ENCODE results near the gene MUC5B.
A peak's percentile ranks its signal among the peaks of the same experiment; 100 is the strongest.
"Not testable (repeated sequence)": the region's sequence is repeated elsewhere in the genome, so short reads cannot be mapped to it uniquely, and the experiment has no call there.

The MUC5B gene, protein sequence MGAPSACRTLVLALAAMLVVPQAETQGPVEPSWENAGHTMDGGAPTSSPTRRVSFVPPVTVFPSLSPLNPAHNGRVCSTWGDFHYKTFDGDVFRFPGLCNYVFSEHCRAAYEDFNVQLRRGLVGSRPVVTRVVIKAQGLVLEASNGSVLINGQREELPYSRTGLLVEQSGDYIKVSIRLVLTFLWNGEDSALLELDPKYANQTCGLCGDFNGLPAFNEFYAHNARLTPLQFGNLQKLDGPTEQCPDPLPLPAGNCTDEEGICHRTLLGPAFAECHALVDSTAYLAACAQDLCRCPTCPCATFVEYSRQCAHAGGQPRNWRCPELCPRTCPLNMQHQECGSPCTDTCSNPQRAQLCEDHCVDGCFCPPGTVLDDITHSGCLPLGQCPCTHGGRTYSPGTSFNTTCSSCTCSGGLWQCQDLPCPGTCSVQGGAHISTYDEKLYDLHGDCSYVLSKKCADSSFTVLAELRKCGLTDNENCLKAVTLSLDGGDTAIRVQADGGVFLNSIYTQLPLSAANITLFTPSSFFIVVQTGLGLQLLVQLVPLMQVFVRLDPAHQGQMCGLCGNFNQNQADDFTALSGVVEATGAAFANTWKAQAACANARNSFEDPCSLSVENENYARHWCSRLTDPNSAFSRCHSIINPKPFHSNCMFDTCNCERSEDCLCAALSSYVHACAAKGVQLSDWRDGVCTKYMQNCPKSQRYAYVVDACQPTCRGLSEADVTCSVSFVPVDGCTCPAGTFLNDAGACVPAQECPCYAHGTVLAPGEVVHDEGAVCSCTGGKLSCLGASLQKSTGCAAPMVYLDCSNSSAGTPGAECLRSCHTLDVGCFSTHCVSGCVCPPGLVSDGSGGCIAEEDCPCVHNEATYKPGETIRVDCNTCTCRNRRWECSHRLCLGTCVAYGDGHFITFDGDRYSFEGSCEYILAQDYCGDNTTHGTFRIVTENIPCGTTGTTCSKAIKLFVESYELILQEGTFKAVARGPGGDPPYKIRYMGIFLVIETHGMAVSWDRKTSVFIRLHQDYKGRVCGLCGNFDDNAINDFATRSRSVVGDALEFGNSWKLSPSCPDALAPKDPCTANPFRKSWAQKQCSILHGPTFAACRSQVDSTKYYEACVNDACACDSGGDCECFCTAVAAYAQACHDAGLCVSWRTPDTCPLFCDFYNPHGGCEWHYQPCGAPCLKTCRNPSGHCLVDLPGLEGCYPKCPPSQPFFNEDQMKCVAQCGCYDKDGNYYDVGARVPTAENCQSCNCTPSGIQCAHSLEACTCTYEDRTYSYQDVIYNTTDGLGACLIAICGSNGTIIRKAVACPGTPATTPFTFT (N-terminal part only)

DNA sequence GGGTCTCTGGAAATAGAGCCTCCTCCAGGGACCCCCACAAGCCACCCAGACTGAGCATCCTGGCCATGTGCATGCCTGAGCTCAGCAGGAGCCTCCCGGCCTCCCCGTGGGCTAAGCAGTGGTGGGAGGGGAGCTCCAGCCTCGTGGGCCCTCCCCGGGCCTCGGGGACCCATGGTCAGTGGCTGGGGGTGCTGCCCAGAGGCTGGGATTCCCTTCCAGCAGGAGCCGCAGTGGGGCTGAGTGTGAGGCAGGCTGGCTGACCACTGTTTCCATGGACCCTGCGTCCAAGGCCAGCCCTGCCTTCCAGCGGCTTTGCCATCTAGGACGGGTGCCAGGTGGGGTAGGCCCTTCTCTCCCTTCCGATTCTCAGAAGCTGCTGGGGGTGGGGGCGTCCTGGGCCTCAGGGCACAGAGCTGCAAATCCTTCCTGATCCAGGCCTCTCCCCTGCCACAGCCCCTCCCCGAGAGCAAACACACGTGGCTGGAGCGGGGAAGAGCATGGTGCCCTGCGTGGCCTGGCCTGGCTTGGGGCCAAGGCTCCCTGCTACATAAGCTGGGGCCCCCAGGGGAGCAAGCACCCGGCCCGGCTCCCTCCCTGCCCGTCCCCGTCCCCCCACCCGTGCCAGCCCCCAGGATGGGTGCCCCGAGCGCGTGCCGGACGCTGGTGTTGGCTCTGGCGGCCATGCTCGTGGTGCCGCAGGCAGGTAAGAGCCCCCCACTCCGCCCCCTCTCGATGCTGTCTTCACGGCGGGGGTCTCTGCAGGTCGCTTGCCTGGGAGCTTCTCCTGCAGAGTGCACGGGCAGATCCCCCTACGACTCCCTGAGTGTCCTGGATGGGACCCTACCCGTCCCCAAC lies at the start of gene MUC5B:
TSS of gene MUC5B (plus strand) at position 576 of the 855 bp plus-strand sequence. CDS start at position 634, 58 bp downstream.
- DNase-seq (ENCODE audit: low spot score) = peak; percentile 44

DNA sequence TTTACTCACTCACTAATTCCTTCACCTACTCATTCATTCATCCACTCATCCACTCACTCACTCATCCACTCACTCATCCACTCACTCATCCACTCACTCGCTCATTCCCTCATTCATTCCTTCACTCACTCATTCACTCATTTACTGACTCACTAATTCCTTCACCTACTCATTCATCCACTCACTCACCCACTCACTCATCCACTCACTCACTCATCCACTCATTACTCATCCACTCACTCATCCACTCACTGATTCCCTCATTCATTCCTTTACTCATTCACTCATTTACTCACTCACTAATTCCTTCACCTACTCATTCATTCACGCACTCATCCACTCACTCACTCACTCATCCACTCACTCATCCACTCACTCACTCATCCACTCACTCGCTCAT lies 49.5 kb upstream of the MUC5B start:
- not testable (repeated sequence) for DNase-seq (ENCODE audit: low spot score)

DNA sequence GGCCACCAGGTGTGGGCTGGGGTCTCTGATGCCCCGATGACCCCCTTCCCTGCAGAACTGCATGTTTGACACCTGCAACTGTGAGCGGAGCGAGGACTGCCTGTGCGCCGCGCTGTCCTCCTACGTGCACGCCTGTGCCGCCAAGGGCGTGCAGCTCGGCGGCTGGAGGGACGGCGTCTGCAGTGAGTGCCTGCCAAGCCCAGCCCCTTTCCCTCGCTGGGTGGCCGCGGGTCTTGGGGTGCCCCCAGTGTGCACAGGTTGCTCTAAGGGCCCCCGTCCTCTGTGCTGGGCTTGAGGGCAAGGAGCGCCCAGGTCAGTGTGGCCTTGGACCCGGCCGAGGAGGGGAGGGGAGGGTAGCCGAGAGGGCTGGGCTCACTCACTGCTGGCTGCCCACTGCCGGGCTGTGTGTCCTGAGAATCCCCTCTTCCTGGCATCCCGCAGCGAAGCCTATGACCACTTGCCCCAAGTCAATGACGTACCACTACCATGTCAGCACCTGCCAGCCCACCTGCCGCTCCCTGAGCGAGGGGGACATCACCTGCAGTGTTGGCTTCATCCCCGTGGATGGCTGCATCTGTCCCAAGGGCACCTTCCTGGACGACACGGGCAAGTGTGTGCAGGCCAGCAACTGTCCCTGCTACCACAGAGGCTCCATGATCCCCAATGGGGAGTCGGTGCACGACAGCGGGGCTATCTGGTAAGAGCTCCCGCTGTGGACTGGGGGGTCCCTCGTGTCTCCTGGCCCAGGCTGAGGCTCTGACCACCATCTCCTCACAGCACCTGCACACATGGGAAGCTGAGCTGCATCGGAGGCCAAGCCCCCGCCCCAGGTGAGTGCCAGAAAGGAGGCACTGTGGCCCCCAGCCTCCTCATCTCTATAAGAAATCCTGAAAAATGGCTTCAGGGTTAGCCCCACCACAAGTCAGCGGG lies 48.2 kb upstream of the MUC5B start:
- no peak for DNase-seq (ENCODE audit: low spot score)

DNA sequence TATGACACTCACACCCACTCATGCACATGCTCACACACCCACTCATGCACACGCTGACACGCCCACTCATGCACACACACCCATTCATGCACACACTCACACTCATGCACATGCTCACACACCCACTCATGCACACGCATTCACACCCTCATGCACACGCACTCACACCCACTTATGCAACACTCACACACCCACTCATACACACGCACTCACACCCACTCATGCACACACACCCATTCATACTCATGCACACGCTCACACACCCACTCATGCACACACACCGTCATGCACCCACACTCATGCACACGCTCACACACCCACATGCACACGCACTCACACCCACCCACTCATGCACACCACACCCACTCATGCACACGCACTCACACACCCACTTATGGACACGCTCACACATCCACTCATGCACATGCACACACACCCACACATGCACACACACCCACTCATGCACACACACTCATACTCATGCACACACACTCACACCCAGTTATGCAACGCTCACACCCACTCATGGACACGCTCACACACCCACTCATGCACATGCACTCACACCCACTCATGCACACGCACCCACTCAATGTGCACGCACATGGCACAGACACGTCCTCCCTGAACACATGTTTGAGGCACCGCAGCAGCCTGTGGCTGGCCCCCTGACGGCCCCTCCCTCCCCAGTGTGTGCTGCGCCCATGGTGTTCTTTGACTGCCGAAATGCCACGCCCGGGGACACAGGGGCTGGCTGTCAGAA lies 47.2 kb upstream of the MUC5B start:
- DNase-seq (ENCODE audit: low spot score) = no peak

DNA sequence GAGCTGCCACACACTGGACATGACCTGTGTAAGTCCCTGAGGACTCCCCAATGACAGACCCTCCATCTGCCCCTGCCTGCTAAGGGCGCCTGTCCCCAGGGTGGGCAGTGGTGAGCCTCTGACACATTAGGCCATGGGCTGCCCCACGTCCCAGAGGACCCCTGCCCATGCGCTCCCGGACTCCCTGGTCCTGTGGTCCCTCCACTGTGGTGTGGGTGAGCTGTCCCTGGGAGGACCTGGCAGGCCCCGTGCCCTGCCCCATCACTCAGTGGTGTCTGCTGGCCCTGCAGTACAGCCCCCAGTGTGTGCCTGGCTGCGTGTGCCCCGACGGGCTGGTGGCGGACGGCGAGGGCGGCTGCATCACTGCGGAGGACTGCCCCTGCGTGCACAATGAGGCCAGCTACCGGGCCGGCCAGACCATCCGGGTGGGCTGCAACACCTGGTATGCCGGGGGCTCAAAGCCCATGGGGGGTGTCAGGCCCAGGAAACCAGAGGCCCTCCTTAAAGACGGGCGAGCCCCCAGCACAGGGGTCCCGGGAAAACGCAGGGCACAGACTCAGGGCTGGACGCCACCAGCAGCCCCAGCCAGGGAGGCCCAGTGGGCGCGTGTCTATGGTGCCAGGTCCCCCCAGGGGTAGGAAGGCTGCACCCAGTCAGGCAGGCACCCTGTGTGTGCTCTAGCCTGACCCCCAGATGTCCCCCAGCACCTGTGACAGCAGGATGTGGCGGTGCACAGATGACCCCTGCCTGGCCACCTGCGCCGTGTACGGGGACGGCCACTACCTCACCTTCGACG lies 46.4 kb upstream of the MUC5B start:
- no peak for DNase-seq (ENCODE audit: low spot score)

DNA sequence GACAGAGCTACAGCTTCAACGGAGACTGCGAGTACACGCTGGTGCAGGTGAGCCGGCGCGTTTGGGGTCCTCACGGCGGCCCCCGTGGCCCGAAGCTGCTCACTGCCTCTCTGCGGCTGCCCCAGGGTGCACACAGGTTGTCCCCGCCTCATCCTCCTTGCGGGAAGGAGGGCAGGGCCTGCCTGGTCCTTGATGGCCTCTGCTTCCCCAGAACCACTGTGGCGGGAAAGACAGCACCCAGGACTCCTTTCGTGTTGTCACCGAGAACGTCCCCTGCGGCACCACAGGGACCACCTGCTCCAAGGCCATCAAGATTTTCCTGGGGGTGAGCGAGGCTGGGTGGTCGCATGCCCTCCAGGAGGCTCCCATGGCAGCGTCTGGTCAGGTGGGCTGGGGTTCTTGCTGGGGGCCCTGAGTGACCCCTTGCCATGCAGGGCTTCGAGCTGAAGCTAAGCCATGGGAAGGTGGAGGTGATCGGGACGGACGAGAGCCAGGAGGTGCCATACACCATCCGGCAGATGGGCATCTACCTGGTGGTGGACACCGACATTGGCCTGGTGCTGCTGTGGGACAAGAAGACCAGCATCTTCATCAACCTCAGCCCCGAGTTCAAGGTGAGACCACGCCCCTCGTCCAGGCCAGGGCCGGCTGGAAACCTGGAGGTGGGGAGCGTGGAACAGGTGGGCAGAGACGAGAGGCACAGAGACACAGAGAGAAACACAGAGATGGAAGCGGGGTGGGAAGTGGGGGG lies 45.7 kb upstream of the MUC5B start:
- no peak for DNase-seq (ENCODE audit: low spot score)

DNA sequence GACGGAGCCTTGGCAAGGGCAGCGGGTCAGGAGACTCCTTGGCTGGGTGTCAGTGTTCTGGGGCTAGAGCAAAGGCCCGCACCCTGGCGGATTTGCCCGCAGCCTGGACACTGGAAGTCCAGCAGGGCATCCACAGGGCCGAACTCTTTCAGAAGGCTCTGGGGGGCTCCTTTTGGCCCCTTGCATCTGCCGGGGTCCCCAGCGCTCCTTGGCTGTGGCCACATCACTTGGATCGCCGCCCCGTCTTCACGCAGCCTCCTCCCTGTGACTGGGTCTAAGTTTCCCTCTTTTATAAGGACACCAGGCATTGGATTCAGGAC lies 45.1 kb upstream of the MUC5B start:
- no peak for DNase-seq (ENCODE audit: low spot score)

DNA sequence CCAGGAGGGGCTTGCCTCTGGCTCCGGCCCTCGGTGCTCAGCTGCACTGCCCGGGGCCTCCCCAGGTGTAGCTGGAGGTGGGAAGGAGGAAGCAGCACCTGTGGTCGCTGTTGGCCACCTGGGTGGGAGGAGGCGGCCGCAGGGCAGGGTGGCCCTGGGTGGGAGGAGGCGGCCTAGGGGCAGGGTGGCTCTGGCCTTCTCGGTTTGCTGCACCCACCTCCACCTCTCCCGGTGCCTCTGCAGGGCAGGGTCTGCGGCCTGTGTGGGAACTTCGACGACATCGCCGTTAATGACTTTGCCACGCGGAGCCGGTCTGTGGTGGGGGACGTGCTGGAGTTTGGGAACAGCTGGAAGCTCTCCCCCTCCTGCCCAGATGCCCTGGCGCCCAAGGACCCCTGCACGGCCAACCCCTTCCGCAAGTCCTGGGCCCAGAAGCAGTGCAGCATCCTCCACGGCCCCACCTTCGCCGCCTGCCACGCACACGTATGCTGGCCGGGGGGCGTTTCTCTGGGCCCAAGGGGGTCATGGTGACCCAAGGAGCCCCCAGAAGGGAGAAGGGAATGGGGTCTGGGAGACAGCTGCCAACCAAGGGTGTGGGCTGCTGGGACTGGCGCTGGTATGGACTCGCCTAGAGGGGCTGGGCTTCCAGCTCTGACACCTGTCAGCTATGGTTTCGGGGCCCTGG lies 44.5 kb upstream of the MUC5B start:
- no peak for DNase-seq (ENCODE audit: low spot score)

DNA sequence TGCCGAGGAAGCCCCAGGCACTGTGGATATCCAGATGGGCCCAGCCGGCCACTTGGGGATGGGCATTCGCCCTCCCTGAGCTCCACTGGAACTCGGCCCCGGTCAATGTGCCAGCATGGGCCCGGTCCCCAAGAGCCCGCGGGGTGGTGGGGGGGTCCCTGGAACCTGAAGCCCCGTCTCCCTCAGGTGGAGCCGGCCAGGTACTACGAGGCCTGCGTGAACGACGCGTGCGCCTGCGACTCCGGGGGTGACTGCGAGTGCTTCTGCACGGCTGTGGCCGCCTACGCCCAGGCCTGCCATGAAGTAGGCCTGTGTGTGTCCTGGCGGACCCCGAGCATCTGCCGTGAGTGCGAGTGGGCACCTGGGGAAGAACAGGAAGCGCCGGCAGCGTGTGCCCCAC lies 44.0 kb upstream of the MUC5B start:
- DNase-seq (ENCODE audit: low spot score) = no peak

DNA sequence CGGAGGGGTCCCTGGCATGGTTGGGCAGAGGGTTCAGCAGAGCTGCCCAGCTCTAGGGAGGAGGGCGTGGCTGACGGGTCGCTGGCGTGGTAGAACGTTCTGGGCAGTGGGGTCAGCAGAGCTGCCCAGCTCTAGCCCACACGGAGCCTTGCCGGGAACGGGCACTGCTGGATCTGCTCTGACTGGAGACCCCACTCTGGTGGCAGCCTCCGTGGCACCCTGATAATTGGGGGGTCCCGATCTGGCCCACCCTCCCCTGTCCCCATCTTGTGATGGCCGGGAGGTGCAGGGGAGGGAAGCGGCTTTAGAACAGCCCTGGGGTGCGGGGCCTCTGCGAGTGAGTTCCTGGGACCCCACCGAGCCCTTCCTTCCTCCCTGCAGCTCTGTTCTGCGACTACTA lies 43.2 kb upstream of the MUC5B start:
- no peak for DNase-seq (ENCODE audit: low spot score)

DNA sequence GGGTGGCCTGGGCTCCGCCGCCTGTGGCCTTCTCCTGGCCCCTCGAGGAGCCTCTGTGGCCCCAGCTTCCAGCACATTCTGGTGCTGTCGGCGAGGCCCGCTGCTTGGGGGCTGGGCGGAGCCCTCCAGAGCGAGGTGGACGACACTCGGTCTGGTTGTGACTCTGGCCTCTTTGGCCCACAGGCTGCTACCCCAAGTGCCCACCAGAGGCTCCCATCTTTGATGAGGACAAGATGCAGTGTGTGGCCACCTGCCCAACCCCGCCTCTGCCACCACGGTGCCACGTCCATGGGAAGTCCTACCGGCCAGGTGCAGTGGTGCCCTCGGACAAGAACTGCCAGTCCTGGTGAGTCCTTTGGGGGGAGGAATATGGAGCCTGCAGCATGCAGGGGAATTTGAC lies 42.7 kb upstream of the MUC5B start:
- DNase-seq (ENCODE audit: low spot score) = no peak

DNA sequence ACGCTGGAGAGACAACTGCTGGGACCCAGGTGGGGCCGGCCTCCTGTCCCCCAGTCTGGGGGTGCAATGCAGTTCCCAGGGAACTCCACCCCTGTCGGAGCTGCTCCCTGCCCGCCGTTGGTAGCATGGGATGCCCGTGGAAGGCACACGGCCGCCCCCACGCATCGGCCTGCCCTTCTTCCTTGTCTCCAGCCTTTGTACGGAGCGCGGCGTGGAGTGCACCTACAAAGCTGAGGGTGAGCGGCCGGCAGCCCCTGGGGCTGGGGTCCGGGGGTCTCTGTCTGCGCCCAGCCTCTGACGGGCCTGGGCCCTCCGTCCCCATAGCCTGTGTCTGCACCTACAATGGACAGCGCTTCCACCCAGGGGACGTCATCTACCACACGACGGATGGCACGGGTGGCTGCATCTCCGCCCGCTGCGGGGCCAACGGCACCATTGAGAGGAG lies 41.9 kb upstream of the MUC5B start:
- no peak for DNase-seq (ENCODE audit: low spot score)

DNA sequence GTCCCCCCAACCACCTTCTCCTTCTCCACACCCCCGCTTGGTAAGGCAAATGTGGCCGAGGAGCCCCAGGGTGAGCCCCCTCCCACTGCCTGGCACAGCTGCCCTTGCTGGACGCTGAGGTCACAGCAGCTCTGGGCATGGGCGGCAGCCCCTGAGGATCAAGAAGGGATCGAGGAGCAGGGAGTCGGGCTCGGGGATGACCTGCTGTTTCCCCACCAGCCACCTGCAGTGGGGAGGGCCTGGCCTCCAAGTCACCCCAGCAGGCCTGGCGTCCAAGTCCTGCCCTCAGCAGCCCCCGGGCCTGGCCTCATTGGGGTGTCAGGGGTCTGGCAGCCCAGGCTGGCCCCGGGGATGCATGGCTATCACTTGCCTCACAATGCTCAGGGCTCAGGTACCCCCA lies 41.4 kb upstream of the MUC5B start:
- no peak for DNase-seq (ENCODE audit: low spot score)

DNA sequence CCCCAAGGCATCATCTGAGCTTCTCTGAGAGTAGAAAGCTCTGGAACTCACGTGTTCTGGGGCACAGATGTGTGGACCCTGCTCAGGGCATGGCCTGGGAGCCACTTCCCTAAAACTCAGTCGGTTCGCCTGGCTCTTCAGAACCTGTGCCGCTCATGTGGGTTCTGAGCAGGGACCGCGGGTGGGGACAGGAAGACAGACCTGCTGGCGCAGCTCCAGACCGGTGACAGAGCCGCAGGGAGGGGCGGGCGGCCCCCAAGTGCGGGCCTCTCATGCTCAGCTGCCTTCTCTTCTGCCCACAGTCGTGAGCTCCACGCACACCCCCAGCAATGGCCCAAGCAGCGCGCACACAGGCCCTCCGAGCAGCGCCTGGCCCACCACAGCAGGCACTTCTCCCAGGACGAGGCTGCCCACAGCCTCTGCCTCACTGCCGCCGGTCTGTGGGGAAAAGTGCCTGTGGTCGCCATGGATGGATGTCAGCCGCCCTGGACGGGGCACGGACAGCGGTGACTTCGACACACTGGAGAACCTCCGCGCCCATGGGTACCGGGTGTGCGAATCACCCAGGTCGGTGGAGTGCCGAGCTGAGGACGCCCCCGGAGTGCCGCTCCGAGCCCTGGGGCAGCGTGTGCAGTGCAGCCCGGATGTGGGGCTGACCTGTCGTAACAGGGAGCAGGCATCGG lies 40.9 kb upstream of the MUC5B start:
- no peak for DNase-seq (ENCODE audit: low spot score)

DNA sequence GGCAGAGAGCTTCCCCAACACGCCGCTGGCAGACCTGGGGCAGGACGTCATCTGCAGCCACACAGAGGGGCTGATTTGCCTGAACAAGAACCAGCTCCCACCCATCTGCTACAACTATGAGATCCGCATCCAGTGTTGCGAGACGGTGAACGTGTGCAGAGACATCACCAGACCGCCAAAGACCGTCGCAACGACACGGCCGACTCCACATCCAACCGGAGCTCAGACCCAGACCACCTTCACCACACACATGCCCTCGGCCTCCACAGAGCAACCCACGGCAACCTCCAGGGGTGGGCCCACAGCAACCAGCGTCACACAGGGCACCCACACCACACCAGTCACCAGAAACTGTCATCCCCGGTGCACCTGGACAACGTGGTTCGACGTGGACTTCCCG lies 38.7 kb upstream of the MUC5B start:
- not testable (repeated sequence) for DNase-seq (ENCODE audit: low spot score)

DNA sequence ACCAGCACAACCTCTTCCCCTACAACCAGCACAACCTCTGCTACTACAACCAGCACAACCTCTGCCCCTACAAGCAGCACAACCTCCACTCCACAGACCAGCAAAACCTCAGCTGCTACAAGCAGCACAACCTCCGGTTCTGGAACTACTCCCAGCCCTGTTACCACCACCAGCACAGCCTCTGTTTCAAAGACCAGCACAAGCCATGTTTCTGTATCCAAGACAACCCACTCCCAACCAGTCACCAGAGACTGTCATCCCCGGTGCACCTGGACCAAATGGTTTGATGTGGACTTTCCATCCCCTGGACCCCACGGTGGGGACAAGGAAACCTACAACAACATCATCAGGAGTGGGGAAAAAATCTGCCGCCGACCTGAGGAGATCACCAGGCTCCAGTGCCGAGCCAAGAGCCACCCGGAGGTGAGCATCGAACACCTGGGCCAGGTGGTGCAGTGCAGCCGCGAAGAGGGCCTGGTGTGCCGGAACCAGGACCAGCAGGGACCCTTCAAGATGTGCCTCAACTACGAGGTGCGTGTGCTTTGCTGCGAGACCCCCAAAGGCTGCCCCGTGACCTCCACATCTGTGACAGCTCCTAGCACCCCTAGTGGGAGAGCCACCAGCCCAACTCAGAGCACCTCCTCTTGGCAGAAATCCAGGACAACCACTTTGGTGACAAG lies 34.3 kb upstream of the MUC5B start:
- DNase-seq (ENCODE audit: low spot score) = not testable (repeated sequence)
